ENCODE measurements around the gene NRG3. TPM values are rescaled to one million over a fixed set of nuclear protein-coding genes. Genes with fewer than 3 reads are reported as not detected.

NRG3 gene
- total and polyA plus RNA-seq, 2 of the 8 experiments (the other 6 are each of a cell fraction or from before 2014, with no cell fraction given) = 4.2 to 5.0 TPM

GRCh38 chr10:82622479-82622878 lies 747.5 kb downstream of the NRG3 start:
- Histone ChIP-seq H3K4me2 (ENCODE audit: insufficient read depth in 1 of 2, low read depth in 2 of 2, low read length in 2 of 2) (no peak overlapping the region), H2AK5ac (ENCODE audit: low read depth, low read length) (no peak overlapping the region), H3K27me3 (replicated peaks in 1 of 4; ENCODE audit: control insufficient read depth in 3 of 4, extremely low read depth in 1 of 4, insufficient read depth in 3 of 4, low read length in 3 of 4) (no peaks in the 10 kb centered on the region), H2BK5ac (ENCODE audit: low read depth, low read length) (no peak overlapping the region), H3K4me3 (ENCODE audit: extremely low read depth in 1 of 4, insufficient read depth in 2 of 4, low read depth in 3 of 4, low read length in 4 of 4) (no peak overlapping the region), H4K5ac (ENCODE audit: insufficient read length, low read depth, low read length) (no peak overlapping the region), H2AFZ (ENCODE audit: low read length) (no peak overlapping the region), H3K23ac (ENCODE audit: insufficient read length) (no peak overlapping the region), H3K36me3 (ENCODE audit: control insufficient read depth in 2 of 4, insufficient read depth in 4 of 4, low read length in 3 of 4) (no peaks in the 10 kb centered on the region), H2BK12ac (ENCODE audit: low read depth, low read length) (no peak overlapping the region), H3K9ac (replicated peaks in 1 of 4; ENCODE audit: extremely low read depth in 1 of 4, low read depth in 3 of 4, low read length in 3 of 4) (no peak overlapping the region), H3K18ac (ENCODE audit: extremely low read depth, low read length) (no peak overlapping the region), H2BK20ac (ENCODE audit: low read length) (no peak overlapping the region), H3K79me1 (ENCODE audit: low read depth, low read length) (no peaks in the 10 kb centered on the region), H2BK15ac (ENCODE audit: low read length) (no peak overlapping the region), H4K91ac (replicated peaks; ENCODE audit: insufficient read length, low read length) (no peak overlapping the region), H4K20me1 (replicated peaks in 1 of 2; ENCODE audit: control insufficient read depth in 1 of 2, insufficient read depth in 2 of 2, low read length in 2 of 2) (no peaks in the 10 kb centered on the region), H2BK120ac (replicated peaks; ENCODE audit: low read depth, low read length) (no peak overlapping the region), H3K79me2 (ENCODE audit: control insufficient read depth in 1 of 2, insufficient read depth in 2 of 2, low read length in 2 of 2) (no peaks in the 10 kb centered on the region), H3K14ac (ENCODE audit: insufficient read length) (no peak overlapping the region), H3K27ac (ENCODE audit: low read depth, low read length) (no peak overlapping the region), H3K23me2 (ENCODE audit: low read depth, low read length) (no peaks in the 10 kb centered on the region), H4K8ac (ENCODE audit: extremely low read depth, insufficient read depth, low read length) (no peak overlapping the region), H3K56ac (replicated peaks; ENCODE audit: insufficient read length, low read depth, low read length) (no peak overlapping the region), H3K4ac (replicated peaks; ENCODE audit: insufficient read length, low read depth, low read length) (no peak overlapping the region), H3K4me1 (replicated peaks in 1 of 4; ENCODE audit: control insufficient read depth in 3 of 4, insufficient read depth in 4 of 4, low read length in 3 of 4) (no peaks in the 10 kb centered on the region), H3K9me3 (ENCODE audit: insufficient read depth in 2 of 2, low read depth in 1 of 2, low read length in 1 of 2) (no peaks in the 10 kb centered on the region)
- FAIRE-seq (no peak), DNase-seq (ENCODE audit: low read depth in 1 of 2, low spot score in 2 of 2) (no peak)
- ChIA-PET POLR2A (ENCODE audit: partially characterized antibody) (no interaction called here), CTCF (ENCODE audit: partially characterized antibody) (no interaction called here)
- 98% methylated on average over 5 of the region's 5 CpGs; no CpG with 5 or more reads in 1 of the 2 experiments for WGBS, 2 experiments (ENCODE audit: extremely low coverage in 1 of 2, insufficient coverage in 1 of 2, insufficient read length in 1 of 2, insufficient replicate concordance in 2 of 2, low coverage in 1 of 2, low lambda C conversion rate in 2 of 2, missing lambda C conversion rate in 1 of 2)
- TF ChIP-seq HDAC6 (IDR thresholded peaks at IDR 0.05; ENCODE audit: low read depth, low read length) (no peak), GABPA (IDR thresholded peaks at IDR 0.05; ENCODE audit: borderline replicate concordance, insufficient read depth, low read length) (no peak), KDM1A (IDR thresholded peaks at IDR 0.05; ENCODE audit: borderline replicate concordance, low read length) (no peak), NRF1 (IDR thresholded peaks at IDR 0.05; ENCODE audit: low read depth, low read length) (no peak), SUZ12 (IDR thresholded peaks at IDR 0.05; ENCODE audit: low read length) (no peak), MAFK (IDR thresholded peaks at IDR 0.05; ENCODE audit: low read depth, low read length) (no peak), RAD21 (IDR thresholded peaks at IDR 0.05 in 1 of 2, conservative IDR thresholded peaks at IDR 0.05 in 1 of 2; ENCODE audit: low read depth in 2 of 2, low read length in 2 of 2) (no peak), BCL11A (IDR thresholded peaks at IDR 0.05; ENCODE audit: low read depth in 2 of 2, low read length in 2 of 2) (no peak), CREB1 (IDR thresholded peaks at IDR 0.05) (no peak), KDM4A (IDR thresholded peaks at IDR 0.05; ENCODE audit: low read depth, low read length, severe bottlenecking) (no peak), PHF8 (conservative IDR thresholded peaks at IDR 0.05; ENCODE audit: low read depth, low read length) (no peak), CTCF (IDR thresholded peaks at IDR 0.05; ENCODE audit: control extremely low read depth in 1 of 3, insufficient read depth in 1 of 3, low read depth in 1 of 3, low read length in 3 of 3) (no peak)
